ENCODE data around the gene DGKH. TPM values are rescaled to one million over a fixed set of nuclear protein-coding genes. Genes with fewer than 3 reads are reported as not detected.

Gene DGKH
- total and polyA plus RNA-seq, 9 of the 15 experiments (the other 6 are each of a cell fraction or from before 2014, with no cell fraction given) = 0.38 to 4.4 (median 3.1) TPM

- FAIRE-seq = no peak
- WGBS (ENCODE audit: insufficient coverage, low coverage, missing lambda C conversion rate) = 42% methylated on average over 7 of the region's 8 CpGs
- POLR2A ChIA-PET = no interaction called here
Observed at GRCh38 chr13:42246541-42246940, 198.1 kb downstream of the DGKH start.

More at GRCh38 chr13:42246541-42246940, 198.1 kb downstream of the DGKH start:
- Histone ChIP-seq H3K27me3 (ENCODE audit: control insufficient read depth in 2 of 2, insufficient read depth in 2 of 2, low read length in 2 of 2) (no peaks in the 10 kb centered on the region), H3K9ac (ENCODE audit: insufficient read depth in 1 of 2, low read depth in 2 of 2, low read length in 2 of 2) (no peak overlapping the region), H3K36me3 (ENCODE audit: control insufficient read depth, insufficient read depth, low read length) (no peaks in the 10 kb centered on the region), H3K4me3 (no peak overlapping the region), H3K79me2 (ENCODE audit: control insufficient read depth, insufficient read depth, low read length) (no peaks in the 10 kb centered on the region), H4K20me1 (replicated peaks; ENCODE audit: control insufficient read depth, insufficient read depth, low read length) (no peaks in the 10 kb centered on the region), H3K4me2 (ENCODE audit: insufficient read depth, low read length) (no peak overlapping the region), H3K9me1 (ENCODE audit: control insufficient read depth, insufficient read depth, low read length) (no peaks in the 10 kb centered on the region), H3K27ac (ENCODE audit: extremely low read depth, low read depth, low read length) (no peak overlapping the region), H2AFZ (ENCODE audit: low read depth, low read length) (peak overlapping the region; percentile 54), H3K4me1 (replicated peaks in 1 of 2; ENCODE audit: control insufficient read depth in 2 of 2, insufficient read depth in 2 of 2, low read length in 2 of 2) (peaks cover 0 to under 1% of the 10 kb centered on the region in 2 experiments; a peak in 3 of 5 replicates), H3K9me3 (replicated peaks; ENCODE audit: control insufficient read depth, insufficient read depth, low read depth, low read length) (no peaks in the 10 kb centered on the region)
- DNase-seq (ENCODE audit: extremely low read depth in 1 of 4, low spot score in 3 of 4) = peak in 1 of 4 experiments; percentile 13
- in situ Hi-C loops (cut with MboI) (no loop called here), intact Hi-C loops (cut with micrococcal nuclease) (no loop called here)
- no TSS peak for BruUV-seq (replicated peaks)
- TF ChIP-seq, protein P1, sequence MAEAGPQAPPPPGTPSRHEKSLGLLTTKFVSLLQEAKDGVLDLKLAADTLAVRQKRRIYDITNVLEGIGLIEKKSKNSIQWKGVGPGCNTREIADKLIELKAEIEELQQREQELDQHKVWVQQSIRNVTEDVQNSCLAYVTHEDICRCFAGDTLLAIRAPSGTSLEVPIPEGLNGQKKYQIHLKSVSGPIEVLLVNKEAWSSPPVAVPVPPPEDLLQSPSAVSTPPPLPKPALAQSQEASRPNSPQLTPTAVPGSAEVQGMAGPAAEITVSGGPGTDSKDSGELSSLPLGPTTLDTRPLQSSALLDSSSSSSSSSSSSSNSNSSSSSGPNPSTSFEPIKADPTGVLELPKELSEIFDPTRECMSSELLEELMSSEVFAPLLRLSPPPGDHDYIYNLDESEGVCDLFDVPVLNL (CRISPR knock-in tag; IDR thresholded peaks at IDR 0.05; ENCODE audit: low read depth) = no peak
- TF ChIP-seq POLR3G (IDR thresholded peaks at IDR 0.05; ENCODE audit: extremely low read depth, insufficient read length, insufficient replicate concordance) (no peak), ZNF778 (CRISPR knock-in tag; IDR thresholded peaks at IDR 0.05) (no peak), OTX1 (CRISPR knock-in tag; IDR thresholded peaks at IDR 0.05) (no peak), NRF1 (conservative IDR thresholded peaks at IDR 0.05 in 1 of 2, IDR thresholded peaks at IDR 0.05 in 1 of 2) (peak; percentile 38 to 47; a peak in 3 of 4 replicates), SNIP1 (IDR thresholded peaks at IDR 0.05; ENCODE audit: low read depth) (no peak), HDAC6 (IDR thresholded peaks at IDR 0.05; ENCODE audit: low read depth, low read length) (no peak), CREB5 (CRISPR knock-in tag; IDR thresholded peaks at IDR 0.05) (no peak), EGR1 (conservative IDR thresholded peaks at IDR 0.05) (peak; percentile 49), SIX5 (IDR thresholded peaks at IDR 0.05; ENCODE audit: borderline replicate concordance in 1 of 2, insufficient read depth in 1 of 2, low read depth in 1 of 2, low read length in 2 of 2) (no peak)
- TF ChIP-seq, protein P2, sequence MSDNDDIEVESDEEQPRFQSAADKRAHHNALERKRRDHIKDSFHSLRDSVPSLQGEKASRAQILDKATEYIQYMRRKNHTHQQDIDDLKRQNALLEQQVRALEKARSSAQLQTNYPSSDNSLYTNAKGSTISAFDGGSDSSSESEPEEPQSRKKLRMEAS (CRISPR knock-in tag; IDR thresholded peaks at IDR 0.05) = no peak
- 0 out of 3 replicates have a peak, but pooled peaks have one; percentile 32 for ATAC-seq
- CTCF ChIA-PET (ENCODE audit: low intra/inter-chr PET ratio) = no interaction called here

Data from K562 (cell line).